H1 (cell line): ENCODE data around the gene ALG6. TPM values are rescaled to one million over a fixed set of nuclear protein-coding genes. Genes with fewer than 3 reads are reported as not detected.

Experiments
- SAP30 ChIP-seq: fragments of 300-600 bp; sonication (generic); IDR thresholded peaks from 2 replicates; pipeline ENCODE4 v1.7.1; 2012; ENCODE audit warnings: low read length, moderate library complexity, mild to moderate bottlenecking, inconsistent platforms; ENCODE audit not compliant: insufficient read depth, insufficient replicate concordance
- SUZ12 ChIP-seq: fragments of 200-600 bp; sonication (generic); IDR thresholded peaks from 2 replicates; pipeline ENCODE4 v1.6.1; 2012; ENCODE audit warnings: mild to moderate bottlenecking, inconsistent platforms, low read length, moderate library complexity, mixed read lengths
- TAF1 ChIP-seq: IDR thresholded peaks from 2 replicates; pipeline ENCODE4 v1.6.1; 2011; ENCODE audit warnings: mild to moderate bottlenecking, low read depth, low read length
- polyA plus RNA-seq, 7 experiments: library from polyadenylated mRNA; depleted of rRNA in 3 of 7; stranded (reverse) in 5 of 7; unstranded in 2 of 7; fragments of >200 nt in 5 of 7; fragments of 200-250 nt in 2 of 7; gene quantifications; 1 replicate in 5 of 7; 2 replicates in 1 of 7; 4 replicates in 1 of 7; pipeline versions ENCODE4 v1.2.1 to v1.2.3, GENCODE V29; 2011 to 2013; ENCODE audit warnings: missing spikeins in 2 of 7, mixed read lengths in 2 of 7
- total RNA-seq: library from RNA; stranded (reverse); fragmentation: NEBNext Ultra II Directional; extraction: Animal tissue kit (Norgen Biotek cat#: 25700); gene quantifications from 2 replicates; pipeline ENCODE4 v1.2.1, GENCODE V29; 2021
- TF ChIP-seq, protein P1 (sequence below): fragments of 300-600 bp; sonication (generic); IDR thresholded peaks from 2 replicates; pipeline ENCODE4 v1.7.1; 2012; ENCODE audit warnings: low read length, moderate library complexity, mild to moderate bottlenecking, inconsistent platforms; ENCODE audit not compliant: insufficient replicate concordance
- TF ChIP-seq, protein P2 (sequence below): IDR thresholded peaks from 2 replicates; pipeline ENCODE4 v1.6.1; 2011; ENCODE audit warnings: low read length, improper control_type of control experiment

Gene ALG6
- total and polyA plus RNA-seq, 2 of the 8 experiments (the other 6 are each of a cell fraction or from before 2014, with no cell fraction given) = 17.8 to 26.8 TPM

DNA sequence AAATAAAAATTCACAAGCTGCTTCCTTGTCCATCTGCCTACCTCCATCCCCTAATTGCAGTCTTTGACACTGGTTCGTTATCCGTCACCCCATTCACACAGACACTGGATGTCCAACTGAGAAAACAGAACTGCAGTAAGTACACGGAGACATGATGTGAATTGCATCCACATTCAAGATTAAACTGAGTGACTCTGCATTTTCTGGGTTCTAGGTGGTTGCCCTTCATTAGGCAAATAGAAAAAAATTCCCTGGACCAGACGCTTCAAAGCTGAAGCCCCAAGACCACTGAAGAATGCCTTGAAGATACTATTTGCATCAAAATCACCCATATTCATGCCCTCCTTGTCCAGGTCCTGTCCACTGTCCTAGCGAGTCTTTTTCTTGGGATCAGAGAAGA, 7.9 kb upstream of the ALG6 start (continued):
- no peak for TF ChIP-seq SAP30
- no peak for TF ChIP-seq SUZ12
- TF ChIP-seq, protein P1, sequence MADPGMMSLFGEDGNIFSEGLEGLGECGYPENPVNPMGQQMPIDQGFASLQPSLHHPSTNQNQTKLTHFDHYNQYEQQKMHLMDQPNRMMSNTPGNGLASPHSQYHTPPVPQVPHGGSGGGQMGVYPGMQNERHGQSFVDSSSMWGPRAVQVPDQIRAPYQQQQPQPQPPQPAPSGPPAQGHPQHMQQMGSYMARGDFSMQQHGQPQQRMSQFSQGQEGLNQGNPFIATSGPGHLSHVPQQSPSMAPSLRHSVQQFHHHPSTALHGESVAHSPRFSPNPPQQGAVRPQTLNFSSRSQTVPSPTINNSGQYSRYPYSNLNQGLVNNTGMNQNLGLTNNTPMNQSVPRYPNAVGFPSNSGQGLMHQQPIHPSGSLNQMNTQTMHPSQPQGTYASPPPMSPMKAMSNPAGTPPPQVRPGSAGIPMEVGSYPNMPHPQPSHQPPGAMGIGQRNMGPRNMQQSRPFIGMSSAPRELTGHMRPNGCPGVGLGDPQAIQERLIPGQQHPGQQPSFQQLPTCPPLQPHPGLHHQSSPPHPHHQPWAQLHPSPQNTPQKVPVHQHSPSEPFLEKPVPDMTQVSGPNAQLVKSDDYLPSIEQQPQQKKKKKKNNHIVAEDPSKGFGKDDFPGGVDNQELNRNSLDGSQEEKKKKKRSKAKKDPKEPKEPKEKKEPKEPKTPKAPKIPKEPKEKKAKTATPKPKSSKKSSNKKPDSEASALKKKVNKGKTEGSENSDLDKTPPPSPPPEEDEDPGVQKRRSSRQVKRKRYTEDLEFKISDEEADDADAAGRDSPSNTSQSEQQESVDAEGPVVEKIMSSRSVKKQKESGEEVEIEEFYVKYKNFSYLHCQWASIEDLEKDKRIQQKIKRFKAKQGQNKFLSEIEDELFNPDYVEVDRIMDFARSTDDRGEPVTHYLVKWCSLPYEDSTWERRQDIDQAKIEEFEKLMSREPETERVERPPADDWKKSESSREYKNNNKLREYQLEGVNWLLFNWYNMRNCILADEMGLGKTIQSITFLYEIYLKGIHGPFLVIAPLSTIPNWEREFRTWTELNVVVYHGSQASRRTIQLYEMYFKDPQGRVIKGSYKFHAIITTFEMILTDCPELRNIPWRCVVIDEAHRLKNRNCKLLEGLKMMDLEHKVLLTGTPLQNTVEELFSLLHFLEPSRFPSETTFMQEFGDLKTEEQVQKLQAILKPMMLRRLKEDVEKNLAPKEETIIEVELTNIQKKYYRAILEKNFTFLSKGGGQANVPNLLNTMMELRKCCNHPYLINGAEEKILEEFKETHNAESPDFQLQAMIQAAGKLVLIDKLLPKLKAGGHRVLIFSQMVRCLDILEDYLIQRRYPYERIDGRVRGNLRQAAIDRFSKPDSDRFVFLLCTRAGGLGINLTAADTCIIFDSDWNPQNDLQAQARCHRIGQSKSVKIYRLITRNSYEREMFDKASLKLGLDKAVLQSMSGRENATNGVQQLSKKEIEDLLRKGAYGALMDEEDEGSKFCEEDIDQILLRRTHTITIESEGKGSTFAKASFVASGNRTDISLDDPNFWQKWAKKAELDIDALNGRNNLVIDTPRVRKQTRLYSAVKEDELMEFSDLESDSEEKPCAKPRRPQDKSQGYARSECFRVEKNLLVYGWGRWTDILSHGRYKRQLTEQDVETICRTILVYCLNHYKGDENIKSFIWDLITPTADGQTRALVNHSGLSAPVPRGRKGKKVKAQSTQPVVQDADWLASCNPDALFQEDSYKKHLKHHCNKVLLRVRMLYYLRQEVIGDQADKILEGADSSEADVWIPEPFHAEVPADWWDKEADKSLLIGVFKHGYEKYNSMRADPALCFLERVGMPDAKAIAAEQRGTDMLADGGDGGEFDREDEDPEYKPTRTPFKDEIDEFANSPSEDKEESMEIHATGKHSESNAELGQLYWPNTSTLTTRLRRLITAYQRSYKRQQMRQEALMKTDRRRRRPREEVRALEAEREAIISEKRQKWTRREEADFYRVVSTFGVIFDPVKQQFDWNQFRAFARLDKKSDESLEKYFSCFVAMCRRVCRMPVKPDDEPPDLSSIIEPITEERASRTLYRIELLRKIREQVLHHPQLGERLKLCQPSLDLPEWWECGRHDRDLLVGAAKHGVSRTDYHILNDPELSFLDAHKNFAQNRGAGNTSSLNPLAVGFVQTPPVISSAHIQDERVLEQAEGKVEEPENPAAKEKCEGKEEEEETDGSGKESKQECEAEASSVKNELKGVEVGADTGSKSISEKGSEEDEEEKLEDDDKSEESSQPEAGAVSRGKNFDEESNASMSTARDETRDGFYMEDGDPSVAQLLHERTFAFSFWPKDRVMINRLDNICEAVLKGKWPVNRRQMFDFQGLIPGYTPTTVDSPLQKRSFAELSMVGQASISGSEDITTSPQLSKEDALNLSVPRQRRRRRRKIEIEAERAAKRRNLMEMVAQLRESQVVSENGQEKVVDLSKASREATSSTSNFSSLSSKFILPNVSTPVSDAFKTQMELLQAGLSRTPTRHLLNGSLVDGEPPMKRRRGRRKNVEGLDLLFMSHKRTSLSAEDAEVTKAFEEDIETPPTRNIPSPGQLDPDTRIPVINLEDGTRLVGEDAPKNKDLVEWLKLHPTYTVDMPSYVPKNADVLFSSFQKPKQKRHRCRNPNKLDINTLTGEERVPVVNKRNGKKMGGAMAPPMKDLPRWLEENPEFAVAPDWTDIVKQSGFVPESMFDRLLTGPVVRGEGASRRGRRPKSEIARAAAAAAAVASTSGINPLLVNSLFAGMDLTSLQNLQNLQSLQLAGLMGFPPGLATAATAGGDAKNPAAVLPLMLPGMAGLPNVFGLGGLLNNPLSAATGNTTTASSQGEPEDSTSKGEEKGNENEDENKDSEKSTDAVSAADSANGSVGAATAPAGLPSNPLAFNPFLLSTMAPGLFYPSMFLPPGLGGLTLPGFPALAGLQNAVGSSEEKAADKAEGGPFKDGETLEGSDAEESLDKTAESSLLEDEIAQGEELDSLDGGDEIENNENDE = no peak
- TF ChIP-seq, protein P2, sequence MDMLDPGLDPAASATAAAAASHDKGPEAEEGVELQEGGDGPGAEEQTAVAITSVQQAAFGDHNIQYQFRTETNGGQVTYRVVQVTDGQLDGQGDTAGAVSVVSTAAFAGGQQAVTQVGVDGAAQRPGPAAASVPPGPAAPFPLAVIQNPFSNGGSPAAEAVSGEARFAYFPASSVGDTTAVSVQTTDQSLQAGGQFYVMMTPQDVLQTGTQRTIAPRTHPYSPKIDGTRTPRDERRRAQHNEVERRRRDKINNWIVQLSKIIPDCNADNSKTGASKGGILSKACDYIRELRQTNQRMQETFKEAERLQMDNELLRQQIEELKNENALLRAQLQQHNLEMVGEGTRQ = no peak
- no peak for TF ChIP-seq TAF1
